ENCODE results near the gene PRSS21.

GRCh38 chr16:2815299-2815771 lies 1.7 kb upstream of the PRSS21 start:
- TF ChIP-seq CTCF (IDR thresholded peaks at IDR 0.05) (no peak), EP300 (IDR thresholded peaks at IDR 0.05) (no peak)

All from tibial nerve (tissue), 4 donors.